Camera-type eye (tissue), 1 donor: ENCODE results near the gene CHRD. TPM values are rescaled to one million over a fixed set of nuclear protein-coding genes. Genes with fewer than 3 reads are reported as not detected.

ENCODE experiments used
- total RNA-seq: library from RNA; depleted of rRNA; stranded (reverse); fragments of >200 nt; gene quantifications from one replicate; pipeline ENCODE4 v1.2.3, GENCODE V29; 2014

Gene CHRD
- total RNA-seq, result 26.8 TPM

GRCh38 chr3:184379358-184380184 lies at the start of gene CHRD:
CHRD (plus strand) TSS chr3:184380054; CDS start chr3:184380319, 265 bp downstream.

GRCh38 chr3:184337399-184337714 lies 42.5 kb upstream of the CHRD start, which contains the start of gene FAM131A:
FAM131A (plus strand) TSS chr3:184337600; CDS start chr3:184337631, 31 bp downstream.

GRCh38 chr3:184361532-184361931 lies 18.3 kb upstream of the CHRD start, which contains the start of the genes CLCN2 and POLR2H:
CLCN2 (minus strand) TSS chr3:184361605; CDS start chr3:184361479, 126 bp downstream.
POLR2H (plus strand) TSS chr3:184361710; CDS start chr3:184363493, 1,783 bp downstream.

GRCh38 chr3:184377882-184378445 lies 1.9 kb upstream of the CHRD start, which contains the start of gene THPO:
THPO (minus strand) TSS chr3:184378207; CDS start chr3:184376259, 1,948 bp downstream.

Other genes starting within 250 kb of the CHRD start
- 44.0 TPM for gene EIF2B5, start 244.7 kb upstream of the CHRD start, total RNA-seq
- 66.6 TPM for gene DVL3, start 224.7 kb upstream of the CHRD start, total RNA-seq
- gene AP2M1, start 205.2 kb upstream of the CHRD start, total RNA-seq, result 273 TPM
- 60.0 TPM for gene ABCF3, start 193.9 kb upstream of the CHRD start, total RNA-seq
- 1.2 TPM for gene VWA5B2, start 150.5 kb upstream of the CHRD start, total RNA-seq
- 27.2 TPM for gene ALG3, start 131.1 kb upstream of the CHRD start, total RNA-seq
- gene EEF1AKMT4, start 130.4 kb upstream of the CHRD start, total RNA-seq, result not detected
- gene CAMK2N2, start 118.5 kb upstream of the CHRD start, total RNA-seq, result 1.1 TPM
- gene ECE2, start 104.0 kb upstream of the CHRD start, total RNA-seq, result 2.0 TPM
- 236 TPM for gene PSMD2, start 80.8 kb upstream of the CHRD start, total RNA-seq
- 155 TPM for gene EIF4G1, start 65.4 kb upstream of the CHRD start, total RNA-seq
- gene FAM131A, start 42.5 kb upstream of the CHRD start, total RNA-seq, result 32.0 TPM
- gene CLCN2, start 18.4 kb upstream of the CHRD start, total RNA-seq, result 11.0 TPM
- gene POLR2H, start 18.3 kb upstream of the CHRD start, total RNA-seq, result 62.1 TPM
- not detected for gene THPO, start 1.8 kb upstream of the CHRD start, total RNA-seq
- 32.2 TPM for gene EPHB3, start 181.7 kb downstream of the CHRD start, total RNA-seq